Liver (tissue), 9 donors: Measurements from ENCODE around the gene MAGEB10. TPM values are rescaled to one million over a fixed set of nuclear protein-coding genes. Genes with fewer than 3 reads are reported as not detected.

Experiments used
- DNase-seq: peaks from one replicate; pipeline ENCODE4 v3.0.0-alpha.2; 2017; ENCODE audit warnings: low spot score
- H3K27ac ChIP-seq, 2 donors: one replicate each; pipeline ENCODE4 v1.7.0; 2013; ENCODE audit warnings: inconsistent platforms in 2 of 2, low read length in 2 of 2, control low read depth in 1 of 2, low read depth in 1 of 2, mild to moderate bottlenecking in 1 of 2
- H3K27me3 ChIP-seq, 4 donors: one replicate each; pipeline versions ENCODE4 v1.6.1 to v1.7.0; 2013; ENCODE audit warnings: low read length in 3 of 4, inconsistent platforms in 1 of 4, mild to moderate bottlenecking in 1 of 4, moderate library complexity in 1 of 4; ENCODE audit not compliant: control insufficient read depth in 4 of 4, insufficient read depth in 4 of 4
- H3K36me3 ChIP-seq, 4 donors: one replicate each; pipeline versions ENCODE4 v1.6.1 to v1.7.0; 2013; ENCODE audit warnings: low read length in 3 of 4, mild to moderate bottlenecking in 3 of 4, low read depth in 1 of 4, moderate library complexity in 1 of 4; ENCODE audit not compliant: control insufficient read depth in 4 of 4, insufficient read depth in 3 of 4
- H3K4me1 ChIP-seq, 4 donors: one replicate each; pipeline versions ENCODE4 v1.6.1 to v1.7.0; 2013; ENCODE audit warnings: low read length in 3 of 4, mild to moderate bottlenecking in 3 of 4, moderate library complexity in 1 of 4; ENCODE audit not compliant: control insufficient read depth in 4 of 4, insufficient read depth in 4 of 4
- H3K4me3 ChIP-seq, 3 donors: one replicate each; pipeline versions ENCODE4 v1.6.1 to v1.7.0; 2013; ENCODE audit warnings: low read length in 3 of 3, control low read depth in 1 of 3, low read depth in 1 of 3, mild to moderate bottlenecking in 1 of 3
- H3K9ac ChIP-seq, 2 donors: one replicate each; pipeline ENCODE4 v1.7.0; 2013; ENCODE audit warnings: low read length in 2 of 2, mild to moderate bottlenecking in 2 of 2, moderate library complexity in 2 of 2, control low read depth in 1 of 2, low read depth in 1 of 2
- H3K9me3 ChIP-seq, 4 donors: one replicate each; pipeline versions ENCODE4 v1.6.1 to v1.7.0; 2013; ENCODE audit warnings: low read length in 3 of 4; ENCODE audit not compliant: control insufficient read depth in 4 of 4
- EGR1 ChIP-seq, 2 donors: IDR thresholded peaks; 2 replicates each; pipeline ENCODE4 v1.6.1; 2016 to 2018; ENCODE audit warnings: antibody characterized with exemption in 2 of 2, low read depth in 2 of 2
- FOXA1 ChIP-seq: IDR thresholded peaks from 2 replicates; pipeline ENCODE4 v1.6.1; 2016; ENCODE audit warnings: antibody characterized with exemption
- FOXA2 ChIP-seq: IDR thresholded peaks from 2 replicates; pipeline ENCODE4 v1.6.1; 2016; ENCODE audit warnings: antibody characterized with exemption
- GABPA ChIP-seq, 2 donors: IDR thresholded peaks in 1 of 2; conservative IDR thresholded peaks in 1 of 2; 2 replicates each; pipeline ENCODE4 v1.6.1; 2016; ENCODE audit warnings: antibody characterized with exemption in 2 of 2, mild to moderate bottlenecking in 1 of 2, moderate library complexity in 1 of 2
- HNF4A ChIP-seq, 2 donors: conservative IDR thresholded peaks; 2 replicates each; pipeline ENCODE4 v1.6.1; 2016; ENCODE audit warnings: antibody characterized with exemption in 2 of 2, mild to moderate bottlenecking in 2 of 2
- HNF4G ChIP-seq: IDR thresholded peaks from 2 replicates; pipeline ENCODE4 v1.6.1; 2016; ENCODE audit warnings: antibody characterized with exemption
- JUND ChIP-seq, 2 donors: IDR thresholded peaks; 2 replicates each; pipeline ENCODE4 v1.6.1; 2016; ENCODE audit warnings: antibody characterized with exemption in 2 of 2
- NR2F2 ChIP-seq: IDR thresholded peaks from 2 replicates; pipeline ENCODE4 v1.6.1; 2016; ENCODE audit warnings: antibody characterized with exemption
- RAD21 ChIP-seq, 2 donors: IDR thresholded peaks; 2 replicates each; pipeline ENCODE4 v1.6.1; 2016; ENCODE audit warnings: antibody characterized with exemption in 2 of 2, mild to moderate bottlenecking in 2 of 2
- RXRA ChIP-seq, 2 donors: IDR thresholded peaks; 2 replicates each; pipeline ENCODE4 v1.6.1; 2017 to 2018; ENCODE audit warnings: antibody characterized with exemption in 2 of 2, mild to moderate bottlenecking in 1 of 2
- SP1 ChIP-seq: IDR thresholded peaks from 2 replicates; pipeline ENCODE4 v1.6.1; 2018; ENCODE audit warnings: antibody characterized with exemption, mild to moderate bottlenecking
- TAF1 ChIP-seq: conservative IDR thresholded peaks from 2 replicates; pipeline ENCODE4 v1.6.1; 2016; ENCODE audit warnings: antibody characterized with exemption, mild to moderate bottlenecking
- YY1 ChIP-seq: IDR thresholded peaks from 2 replicates; pipeline ENCODE4 v1.6.1; 2016; ENCODE audit warnings: antibody characterized with exemption, mild to moderate bottlenecking
- WGBS: extraction: QIAGEN DNeasy Blood & Tissue Kit; methylation state at CpG from one replicate; pipeline ENCODE4 v1.1.7; 2013; 5-methylcytosine and 5-hydroxymethylcytosine counted together
- polyA plus RNA-seq, 2 donors: library from polyadenylated mRNA; stranded (reverse) in 1 of 2; unstranded in 1 of 2; fragments of 200-250 nt in 1 of 2; fragments of >200 nt in 1 of 2; fragmentation: Nextera tagmentation in 1 of 2; extraction: Ambion mirVana in 1 of 2; gene quantifications; one replicate each; pipeline versions ENCODE4 v1.2.1 to v1.2.3, GENCODE V29; 2013 to 2015
- total RNA-seq, 2 donors: library from RNA; depleted of rRNA; stranded (reverse); fragments of >200 nt; gene quantifications; one replicate each; pipeline ENCODE4 v1.2.3, GENCODE V29; 2014
- TF ChIP-seq, protein P1 (sequence below): fragments of 150-350 bp; IDR thresholded peaks from 2 replicates; pipeline ENCODE4 v1.5.1; 2017; ENCODE audit warnings: improper control_type of control experiment, low read depth, low read length; ENCODE audit not compliant: missing input control
- TF ChIP-seq, protein P2 (sequence below): IDR thresholded peaks from 2 replicates; pipeline ENCODE4 v1.6.1; 2016; ENCODE audit warnings: antibody characterized with exemption
- TF ChIP-seq, protein P3 (sequence below): IDR thresholded peaks from 2 replicates; pipeline ENCODE4 v1.6.1; 2016; ENCODE audit warnings: antibody characterized with exemption
- TF ChIP-seq, protein P4 (sequence below): IDR thresholded peaks from 2 replicates; pipeline ENCODE4 v1.6.1; 2016; ENCODE audit warnings: antibody characterized with exemption
- donor health status: healthy.
- donor health status: healthy.
- donor health status: healthy.
- donor health status: healthy.
- donor health status: healthy.

Gene MAGEB10
- total and polyA plus RNA-seq, 4 donors: not detected

DNA sequence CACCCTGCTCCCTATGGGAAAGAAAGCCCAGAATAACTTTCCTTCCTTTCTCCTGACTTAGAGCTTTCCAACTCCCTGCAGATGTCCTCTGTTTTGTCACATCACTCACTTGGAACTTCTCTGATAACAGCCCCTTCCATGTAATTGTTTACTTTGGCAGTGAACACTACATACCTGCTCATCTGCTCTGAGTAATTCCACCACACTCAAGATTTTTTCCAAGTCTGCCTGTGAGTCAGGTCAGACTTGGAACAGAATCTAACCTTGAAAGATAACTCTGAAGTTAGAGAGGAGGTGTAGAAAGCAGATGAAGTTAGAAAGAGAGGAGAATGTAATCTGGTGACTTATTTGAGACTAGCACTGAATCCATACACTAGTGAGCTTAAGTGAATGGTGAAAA is 7.4 kb downstream of the MAGEB10 start (continued):
- TF ChIP-seq, protein P1, sequence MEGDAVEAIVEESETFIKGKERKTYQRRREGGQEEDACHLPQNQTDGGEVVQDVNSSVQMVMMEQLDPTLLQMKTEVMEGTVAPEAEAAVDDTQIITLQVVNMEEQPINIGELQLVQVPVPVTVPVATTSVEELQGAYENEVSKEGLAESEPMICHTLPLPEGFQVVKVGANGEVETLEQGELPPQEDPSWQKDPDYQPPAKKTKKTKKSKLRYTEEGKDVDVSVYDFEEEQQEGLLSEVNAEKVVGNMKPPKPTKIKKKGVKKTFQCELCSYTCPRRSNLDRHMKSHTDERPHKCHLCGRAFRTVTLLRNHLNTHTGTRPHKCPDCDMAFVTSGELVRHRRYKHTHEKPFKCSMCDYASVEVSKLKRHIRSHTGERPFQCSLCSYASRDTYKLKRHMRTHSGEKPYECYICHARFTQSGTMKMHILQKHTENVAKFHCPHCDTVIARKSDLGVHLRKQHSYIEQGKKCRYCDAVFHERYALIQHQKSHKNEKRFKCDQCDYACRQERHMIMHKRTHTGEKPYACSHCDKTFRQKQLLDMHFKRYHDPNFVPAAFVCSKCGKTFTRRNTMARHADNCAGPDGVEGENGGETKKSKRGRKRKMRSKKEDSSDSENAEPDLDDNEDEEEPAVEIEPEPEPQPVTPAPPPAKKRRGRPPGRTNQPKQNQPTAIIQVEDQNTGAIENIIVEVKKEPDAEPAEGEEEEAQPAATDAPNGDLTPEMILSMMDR: no peak
- TF ChIP-seq, protein P2, sequence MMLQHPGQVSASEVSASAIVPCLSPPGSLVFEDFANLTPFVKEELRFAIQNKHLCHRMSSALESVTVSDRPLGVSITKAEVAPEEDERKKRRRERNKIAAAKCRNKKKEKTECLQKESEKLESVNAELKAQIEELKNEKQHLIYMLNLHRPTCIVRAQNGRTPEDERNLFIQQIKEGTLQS: no peak
- no peak for TF ChIP-seq RXRA (IDR thresholded peaks at IDR 0.05)

DNA sequence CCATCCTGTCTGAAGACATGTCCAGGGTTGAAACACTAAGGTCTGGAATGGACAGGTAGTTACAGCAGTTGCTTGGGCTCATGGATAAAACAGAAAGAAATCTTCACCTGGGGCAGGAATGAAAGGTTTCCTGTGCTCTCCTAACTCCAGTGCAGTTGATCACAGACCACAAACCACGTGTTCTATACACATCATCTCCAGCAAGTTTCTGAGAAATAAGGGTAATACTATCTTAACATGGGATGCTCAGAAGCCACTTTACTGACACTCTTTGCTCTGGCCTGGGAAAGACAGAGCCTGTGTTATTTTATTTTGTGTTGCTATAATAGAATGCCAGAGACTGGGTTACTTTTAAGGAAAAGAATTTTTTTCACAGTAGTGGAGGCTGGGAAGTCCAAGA is 16.0 kb downstream of the MAGEB10 start:
- H3K4me3 ChIP-seq: no peak overlapping the region
- WGBS: 54% methylated on average over 1 of the region's 1 CpG

DNA sequence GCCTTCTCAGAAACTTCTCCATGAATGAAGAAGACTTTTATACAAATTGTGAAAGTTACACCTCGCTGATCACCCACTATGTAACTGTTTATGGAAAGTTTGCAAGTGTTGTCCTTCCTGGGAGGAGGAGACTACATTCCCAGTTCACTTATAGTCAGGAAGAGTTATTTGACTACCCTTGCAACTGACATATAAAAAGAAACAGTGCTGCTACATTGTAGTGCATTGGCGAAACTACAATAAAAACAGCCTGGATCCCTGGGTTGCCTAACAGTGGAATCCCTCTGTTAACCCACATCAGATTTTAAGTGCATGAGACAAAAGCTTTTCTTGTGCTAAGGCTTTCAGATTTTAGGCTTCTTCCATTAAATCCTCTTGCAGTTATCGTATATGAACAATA is 30.4 kb downstream of the MAGEB10 start:
- no peak overlapping the region for H3K27ac ChIP-seq
- WGBS: 79% methylated on average over 3 of the region's 3 CpGs
- H3K36me3 ChIP-seq: no peaks in the 10 kb centered on the region
- H3K4me3 ChIP-seq: no peak overlapping the region
- no peaks in the 10 kb centered on the region for H3K9me3 ChIP-seq
- H3K27me3 ChIP-seq: peaks cover 0 to 6% (median 0%) of the 10 kb centered on the region in 4 donors
- no peak for DNase-seq
- no peak overlapping the region for H3K9ac ChIP-seq
- no peaks in the 10 kb centered on the region for H3K4me1 ChIP-seq
- TF ChIP-seq RAD21 (IDR thresholded peaks at IDR 0.05): no peak
- TF ChIP-seq, protein P3, sequence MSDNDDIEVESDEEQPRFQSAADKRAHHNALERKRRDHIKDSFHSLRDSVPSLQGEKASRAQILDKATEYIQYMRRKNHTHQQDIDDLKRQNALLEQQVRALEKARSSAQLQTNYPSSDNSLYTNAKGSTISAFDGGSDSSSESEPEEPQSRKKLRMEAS: no peak
- TF ChIP-seq HNF4G: no peak
- no peak for TF ChIP-seq HNF4A (conservative IDR thresholded peaks at IDR 0.05)
- no peak for TF ChIP-seq JUND (IDR thresholded peaks at IDR 0.05)
- TF ChIP-seq FOXA2: no peak
- TF ChIP-seq TAF1: no peak
- no peak for TF ChIP-seq NR2F2
- TF ChIP-seq, protein P2: no peak
- TF ChIP-seq, protein P4, sequence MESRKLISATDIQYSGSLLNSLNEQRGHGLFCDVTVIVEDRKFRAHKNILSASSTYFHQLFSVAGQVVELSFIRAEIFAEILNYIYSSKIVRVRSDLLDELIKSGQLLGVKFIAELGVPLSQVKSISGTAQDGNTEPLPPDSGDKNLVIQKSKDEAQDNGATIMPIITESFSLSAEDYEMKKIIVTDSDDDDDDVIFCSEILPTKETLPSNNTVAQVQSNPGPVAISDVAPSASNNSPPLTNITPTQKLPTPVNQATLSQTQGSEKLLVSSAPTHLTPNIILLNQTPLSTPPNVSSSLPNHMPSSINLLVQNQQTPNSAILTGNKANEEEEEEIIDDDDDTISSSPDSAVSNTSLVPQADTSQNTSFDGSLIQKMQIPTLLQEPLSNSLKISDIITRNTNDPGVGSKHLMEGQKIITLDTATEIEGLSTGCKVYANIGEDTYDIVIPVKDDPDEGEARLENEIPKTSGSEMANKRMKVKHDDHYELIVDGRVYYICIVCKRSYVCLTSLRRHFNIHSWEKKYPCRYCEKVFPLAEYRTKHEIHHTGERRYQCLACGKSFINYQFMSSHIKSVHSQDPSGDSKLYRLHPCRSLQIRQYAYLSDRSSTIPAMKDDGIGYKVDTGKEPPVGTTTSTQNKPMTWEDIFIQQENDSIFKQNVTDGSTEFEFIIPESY: no peak
- TF ChIP-seq YY1: no peak
- TF ChIP-seq GABPA (IDR thresholded peaks at IDR 0.05 in 1 of 2, conservative IDR thresholded peaks at IDR 0.05 in 1 of 2): no peak
- TF ChIP-seq SP1: no peak
- no peak for TF ChIP-seq EGR1 (IDR thresholded peaks at IDR 0.05; ENCODE audit: low read depth in 2 of 2)
- TF ChIP-seq RXRA (IDR thresholded peaks at IDR 0.05): no peak
- TF ChIP-seq, protein P1: no peak
- TF ChIP-seq FOXA1: no peak

More for the DNA sequence above, 16.0 kb downstream of the MAGEB10 start:
- no peaks in the 10 kb centered on the region for H3K27me3 ChIP-seq
- H3K27ac ChIP-seq: no peak overlapping the region
- no peaks in the 10 kb centered on the region for H3K9me3 ChIP-seq
- no peaks in the 10 kb centered on the region for H3K4me1 ChIP-seq
- TF ChIP-seq, protein P1: no peak
- TF ChIP-seq, protein P3: no peak
- TF ChIP-seq TAF1 (no peak), EGR1 (IDR thresholded peaks at IDR 0.05; ENCODE audit: low read depth in 2 of 2) (no peak), FOXA2 (no peak), SP1 (no peak)
- no peak overlapping the region for H3K9ac ChIP-seq
- no peak for DNase-seq
- no peaks in the 10 kb centered on the region for H3K36me3 ChIP-seq
